ENCODE results near the gene C1orf226. TPM values are rescaled to one million over a fixed set of nuclear protein-coding genes. Genes with fewer than 3 reads are reported as not detected.

C1orf226 gene
- total RNA-seq, 1 experiment from 2014 or later: 34.3 TPM

GRCh38 chr1:162388083-162388594, 6.6 kb downstream of the C1orf226 start:
- Histone ChIP-seq H3K9me3 (ENCODE audit: low read depth, low read length, poor library complexity, severe bottlenecking) (no peaks in the 10 kb centered on the region), H3K4me3 (ENCODE audit: low read depth, low read length, poor library complexity, severe bottlenecking) (no peak overlapping the region), H3K4me1 (ENCODE audit: insufficient read depth, low read length, poor library complexity, severe bottlenecking) (peaks cover 65% of the 10 kb centered on the region), H3K27me3 (replicated peaks; ENCODE audit: insufficient read depth, low read depth, low read length, poor library complexity) (no peaks in the 10 kb centered on the region), H3K27ac (ENCODE audit: low read depth, low read length, poor library complexity, severe bottlenecking) (peak overlapping the region; percentile 99), H3K36me3 (ENCODE audit: insufficient read depth, low read length, poor library complexity, severe bottlenecking) (peaks cover 6% of the 10 kb centered on the region)
- ChIA-PET CTCF (no interaction called here), POLR2A (ENCODE audit: low non-redundant PET) (no interaction called here)
- TF ChIP-seq EZH2 (IDR thresholded peaks at IDR 0.05; ENCODE audit: borderline replicate concordance, low read depth, low read length, poor library complexity, severe bottlenecking) (no peak), CTCF (conservative IDR thresholded peaks at IDR 0.05; ENCODE audit: low read depth, low read length) (no peak)
- DNase-seq (ENCODE audit: low spot score): peak; percentile 41
- intact Hi-C loops (cut with micrococcal nuclease; ENCODE audit: unreplicated experiment): no loop called here
- BruUV-seq (replicated peaks): no TSS peak

- peak overlapping the region; percentile 99 for H3K27ac ChIP-seq (ENCODE audit: low read depth, low read length, poor library complexity, severe bottlenecking)
- H3K27me3 ChIP-seq (replicated peaks; ENCODE audit: insufficient read depth, low read depth, low read length, poor library complexity): no peaks in the 10 kb centered on the region
- intact Hi-C loops (cut with micrococcal nuclease; ENCODE audit: unreplicated experiment): no loop called here
- H3K4me1 ChIP-seq (ENCODE audit: insufficient read depth, low read length, poor library complexity, severe bottlenecking): peaks cover 69% of the 10 kb centered on the region
- ChIA-PET POLR2A (ENCODE audit: low non-redundant PET) (no interaction called here), CTCF (no interaction called here)
- no peak overlapping the region for H3K4me3 ChIP-seq (ENCODE audit: low read depth, low read length, poor library complexity, severe bottlenecking)
- H3K9me3 ChIP-seq (ENCODE audit: low read depth, low read length, poor library complexity, severe bottlenecking): no peaks in the 10 kb centered on the region
- H3K36me3 ChIP-seq (ENCODE audit: insufficient read depth, low read length, poor library complexity, severe bottlenecking): peaks cover 3% of the 10 kb centered on the region
- TF ChIP-seq CTCF (conservative IDR thresholded peaks at IDR 0.05; ENCODE audit: low read depth, low read length) (no peak), EZH2 (IDR thresholded peaks at IDR 0.05; ENCODE audit: borderline replicate concordance, low read depth, low read length, poor library complexity, severe bottlenecking) (no peak)
- DNase-seq (ENCODE audit: low spot score): no peak
- BruUV-seq (replicated peaks): no TSS peak
Observed at GRCh38 chr1:162388615-162389014, 7.1 kb downstream of the C1orf226 start.

GRCh38 chr1:162389021-162389818, 7.7 kb downstream of the C1orf226 start:
- CTCF ChIA-PET: no interaction called here

More at GRCh38 chr1:162389021-162389818, 7.7 kb downstream of the C1orf226 start:
- Histone ChIP-seq H3K4me3 (ENCODE audit: low read depth, low read length, poor library complexity, severe bottlenecking) (no peak overlapping the region), H3K27me3 (replicated peaks; ENCODE audit: insufficient read depth, low read depth, low read length, poor library complexity) (no peaks in the 10 kb centered on the region), H3K27ac (ENCODE audit: low read depth, low read length, poor library complexity, severe bottlenecking) (peak overlapping the region; percentile 99), H3K4me1 (ENCODE audit: insufficient read depth, low read length, poor library complexity, severe bottlenecking) (peaks cover 72% of the 10 kb centered on the region), H3K36me3 (ENCODE audit: insufficient read depth, low read length, poor library complexity, severe bottlenecking) (peaks cover 3% of the 10 kb centered on the region), H3K9me3 (ENCODE audit: low read depth, low read length, poor library complexity, severe bottlenecking) (no peaks in the 10 kb centered on the region)
- DNase-seq (ENCODE audit: low spot score): peak; percentile 59
- BruUV-seq (replicated peaks): no TSS peak
- POLR2A ChIA-PET (ENCODE audit: low non-redundant PET): interaction anchor here (0.5 kb wide), 1 partner anchor 13 kb away, joined by 5 read pairs; the partner anchor contains the start of gene SPATA46
- intact Hi-C loops (cut with micrococcal nuclease; ENCODE audit: unreplicated experiment): no loop called here
- no peak for TF ChIP-seq EZH2 (IDR thresholded peaks at IDR 0.05; ENCODE audit: borderline replicate concordance, low read depth, low read length, poor library complexity, severe bottlenecking)
- no peak for TF ChIP-seq CTCF (conservative IDR thresholded peaks at IDR 0.05; ENCODE audit: low read depth, low read length)
